BE2C (cell line): ENCODE results near the gene IL2RA.

ENCODE experiments used
- DNase-seq: peaks from one replicate; pipeline ENCODE4 v3.0.0-alpha.2; 2020
- H3K27me3 ChIP-seq: fragments of 250-450 bp; sonication (Bioruptor Pico); 2 replicates; pipeline ENCODE4 v1.5.1; 2020; ENCODE audit warnings: mild to moderate bottlenecking
- H3K36me3 ChIP-seq: fragments of 250-450 bp; sonication (Bioruptor Pico); 2 replicates; pipeline ENCODE4 v1.5.1; 2020; ENCODE audit warnings: mild to moderate bottlenecking
- H3K4me1 ChIP-seq: fragments of 250-450 bp; sonication (Bioruptor Pico); 2 replicates; pipeline ENCODE4 v1.5.1; 2020
- H3K4me3 ChIP-seq: 2 replicates; pipeline ENCODE4 v1.5.1; 2011; ENCODE audit warnings: low read depth, low read length
- H3K9me3 ChIP-seq: fragments of 250-450 bp; sonication (Bioruptor Pico); 2 replicates; pipeline ENCODE4 v1.5.1; 2020
- CTCF ChIP-seq: IDR thresholded peaks from 2 replicates; pipeline ENCODE4 v1.5.1; 2012; ENCODE audit warnings: mild to moderate bottlenecking, low read depth, low read length

Gene IL2RA

GRCh38 chr10:6034371-6034770 lies 27.8 kb downstream of the IL2RA start:
- TF ChIP-seq CTCF = no peak
- no peak for DNase-seq
- no peaks in the 10 kb centered on the region for H3K4me1 ChIP-seq
- no peaks in the 10 kb centered on the region for H3K36me3 ChIP-seq
- H3K27me3 ChIP-seq = peaks cover 26% of the 10 kb centered on the region
- H3K4me3 ChIP-seq = no peak overlapping the region
- H3K9me3 ChIP-seq = no peaks in the 10 kb centered on the region

DNA sequence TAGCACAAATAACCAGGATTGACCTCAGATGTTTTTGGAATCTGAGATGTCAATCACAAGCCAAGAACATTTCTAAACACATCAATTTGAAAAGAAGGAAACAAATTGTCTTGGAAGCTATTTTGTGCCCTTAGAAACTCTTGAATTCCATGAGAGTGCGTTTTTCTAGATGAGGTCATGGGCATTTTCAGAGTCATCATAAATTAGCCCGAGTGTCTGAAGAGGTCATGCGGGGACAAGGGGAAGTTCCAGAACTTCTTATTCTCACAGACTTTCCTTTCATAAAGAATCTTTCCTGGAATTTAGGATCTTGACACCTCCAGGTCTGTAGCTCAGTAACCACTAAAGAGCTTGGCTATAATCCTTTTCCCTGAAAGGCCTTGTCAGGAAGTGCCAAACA lies 28.2 kb downstream of the IL2RA start:
- no peak overlapping the region for H3K4me3 ChIP-seq
- H3K9me3 ChIP-seq = no peaks in the 10 kb centered on the region
- H3K4me1 ChIP-seq = no peaks in the 10 kb centered on the region
- DNase-seq = no peak
- H3K36me3 ChIP-seq = no peaks in the 10 kb centered on the region
- peaks cover 26% of the 10 kb centered on the region for H3K27me3 ChIP-seq
- TF ChIP-seq CTCF = no peak

DNA sequence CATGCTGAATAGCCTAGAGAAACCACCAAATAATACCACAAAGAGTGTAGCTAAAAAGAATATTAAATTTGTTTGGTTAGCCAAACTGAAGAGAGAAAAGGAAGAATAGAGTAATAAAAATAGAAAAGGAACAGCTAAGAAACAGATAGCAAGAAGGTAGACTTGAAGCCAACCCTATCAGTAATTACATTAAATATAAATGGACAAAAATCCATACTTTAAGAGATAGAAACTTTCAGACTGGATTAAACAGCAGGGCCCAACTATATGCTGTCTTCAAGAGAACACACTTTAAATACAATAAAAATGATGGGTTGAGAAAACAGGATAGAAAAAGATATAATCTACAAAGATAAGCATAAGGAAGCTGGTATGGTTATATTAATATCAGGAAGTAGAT lies 31.2 kb downstream of the IL2RA start:
- Histone ChIP-seq H3K27me3 (peaks cover 16% of the 10 kb centered on the region), H3K4me3 (no peak overlapping the region), H3K9me3 (no peaks in the 10 kb centered on the region), H3K36me3 (no peaks in the 10 kb centered on the region), H3K4me1 (no peaks in the 10 kb centered on the region)
- TF ChIP-seq CTCF = no peak
- no peak for DNase-seq

DNA sequence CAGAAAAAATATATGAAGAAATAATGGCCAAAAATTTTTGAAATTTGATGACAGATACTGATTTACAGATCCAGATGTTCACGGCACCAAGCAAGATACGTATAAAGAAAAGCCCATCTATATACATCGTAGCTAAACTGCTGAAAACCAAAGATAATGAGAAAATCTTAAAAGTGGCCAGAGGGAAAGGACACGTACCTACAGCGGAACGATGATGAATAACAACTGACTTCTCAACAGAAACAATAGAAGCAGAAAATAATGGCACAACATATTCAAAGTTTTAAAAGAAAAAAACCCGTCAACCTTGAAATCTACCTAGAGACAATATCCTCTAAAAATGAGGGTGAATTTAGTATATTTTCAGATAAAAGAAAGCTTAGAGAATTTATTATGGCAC lies 31.9 kb downstream of the IL2RA start:
- Histone ChIP-seq H3K27me3 (peaks cover 11% of the 10 kb centered on the region), H3K4me1 (no peaks in the 10 kb centered on the region), H3K36me3 (no peaks in the 10 kb centered on the region), H3K9me3 (no peaks in the 10 kb centered on the region), H3K4me3 (no peak overlapping the region)
- no peak for TF ChIP-seq CTCF
- DNase-seq = no peak

- Histone ChIP-seq H3K9me3 (no peaks in the 10 kb centered on the region), H3K4me1 (no peaks in the 10 kb centered on the region), H3K27me3 (0 out of 2 replicates have a peak, but pooled peaks cover 6% of the 10 kb centered on the region), H3K36me3 (no peaks in the 10 kb centered on the region), H3K4me3 (no peak overlapping the region)
- no peak for DNase-seq
- no peak for TF ChIP-seq CTCF
Measured at GRCh38 chr10:6027929-6028328, 34.2 kb downstream of the IL2RA start.

DNA sequence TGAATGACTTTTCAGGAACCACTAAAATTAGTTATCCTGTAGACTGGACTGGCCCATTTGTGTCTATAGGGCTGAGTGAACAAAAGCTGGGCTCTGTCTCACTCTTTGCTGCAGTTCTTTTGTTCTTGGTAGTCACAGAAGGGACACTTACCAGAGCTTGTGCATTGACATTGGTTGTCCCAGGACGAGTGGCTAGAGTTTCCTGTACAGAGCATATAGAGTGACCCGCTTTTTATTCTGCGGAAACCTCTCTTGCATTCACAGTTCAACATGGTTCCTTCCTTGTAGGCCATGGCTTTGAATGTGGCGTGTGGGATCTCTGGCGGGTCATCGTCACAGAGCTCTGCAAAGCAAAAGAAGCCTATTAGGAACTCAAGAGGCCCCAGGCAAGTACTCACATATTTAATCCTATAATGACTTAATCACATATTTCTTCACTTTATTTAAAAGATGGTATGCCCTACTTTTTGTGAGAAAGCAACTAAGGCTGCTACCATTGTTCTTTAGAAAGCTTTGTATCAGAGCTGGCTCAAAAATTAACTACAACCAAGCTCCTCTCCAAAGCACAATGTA lies 36.4 kb downstream of the IL2RA start:
- Histone ChIP-seq H3K4me3 (no peak overlapping the region), H3K36me3 (no peaks in the 10 kb centered on the region), H3K4me1 (no peaks in the 10 kb centered on the region), H3K9me3 (no peaks in the 10 kb centered on the region), H3K27me3 (0 out of 2 replicates have a peak, but pooled peaks cover 6% of the 10 kb centered on the region)
- no peak for TF ChIP-seq CTCF
- DNase-seq = no peak
